NCI-H526 (cell line): ENCODE data around the gene CLTB.

ENCODE experiments used
- DNase-seq, 2 experiments: peaks; one replicate each; lab custom pipeline; 2025; lab: John Stamatoyannopoulos, UW

CLTB gene

DNA sequence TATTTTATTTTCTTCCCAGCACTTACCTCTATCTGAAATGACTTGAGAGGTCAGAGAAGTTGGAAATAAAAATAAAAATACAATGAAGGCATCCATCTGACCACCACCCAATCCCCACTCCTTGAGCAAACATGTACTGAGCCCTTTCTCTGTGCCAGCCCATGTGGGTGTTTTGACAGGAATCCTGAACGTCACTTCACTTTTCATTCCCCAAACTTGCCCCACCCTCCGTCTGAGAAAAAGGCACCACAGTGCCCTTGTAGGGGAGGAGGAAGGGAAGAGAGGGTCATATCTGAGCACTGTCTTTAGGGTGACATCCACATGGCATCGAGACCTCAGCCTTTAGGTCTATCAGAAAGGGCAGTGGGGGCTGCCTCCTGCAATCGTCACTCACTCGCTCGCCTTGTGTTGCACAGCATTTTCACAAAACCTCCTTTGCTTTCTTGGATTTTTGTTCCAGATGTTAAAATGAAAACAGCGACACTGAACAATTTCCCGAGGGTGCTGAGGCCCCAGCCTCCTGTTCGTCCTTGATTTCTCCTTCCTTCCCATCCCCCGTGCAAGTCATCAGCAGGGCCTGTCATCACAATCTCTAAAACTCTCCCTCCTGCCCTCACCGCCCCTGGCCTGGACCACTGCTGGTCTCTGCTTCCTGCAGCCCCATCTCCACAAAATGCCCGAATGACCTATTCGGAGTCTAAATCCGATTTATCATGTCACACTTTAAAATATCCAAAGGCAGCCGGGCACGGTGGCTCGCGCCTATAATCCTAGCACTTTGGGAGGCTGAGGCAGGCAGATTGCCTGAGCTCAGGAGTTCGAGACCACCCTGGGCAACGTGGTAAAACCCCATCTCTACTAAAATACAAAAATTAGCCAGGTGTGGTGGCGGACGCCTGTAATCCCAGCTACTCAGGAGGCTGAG, 14.8 kb downstream of the CLTB start:
- no peak for DNase-seq

DNA sequence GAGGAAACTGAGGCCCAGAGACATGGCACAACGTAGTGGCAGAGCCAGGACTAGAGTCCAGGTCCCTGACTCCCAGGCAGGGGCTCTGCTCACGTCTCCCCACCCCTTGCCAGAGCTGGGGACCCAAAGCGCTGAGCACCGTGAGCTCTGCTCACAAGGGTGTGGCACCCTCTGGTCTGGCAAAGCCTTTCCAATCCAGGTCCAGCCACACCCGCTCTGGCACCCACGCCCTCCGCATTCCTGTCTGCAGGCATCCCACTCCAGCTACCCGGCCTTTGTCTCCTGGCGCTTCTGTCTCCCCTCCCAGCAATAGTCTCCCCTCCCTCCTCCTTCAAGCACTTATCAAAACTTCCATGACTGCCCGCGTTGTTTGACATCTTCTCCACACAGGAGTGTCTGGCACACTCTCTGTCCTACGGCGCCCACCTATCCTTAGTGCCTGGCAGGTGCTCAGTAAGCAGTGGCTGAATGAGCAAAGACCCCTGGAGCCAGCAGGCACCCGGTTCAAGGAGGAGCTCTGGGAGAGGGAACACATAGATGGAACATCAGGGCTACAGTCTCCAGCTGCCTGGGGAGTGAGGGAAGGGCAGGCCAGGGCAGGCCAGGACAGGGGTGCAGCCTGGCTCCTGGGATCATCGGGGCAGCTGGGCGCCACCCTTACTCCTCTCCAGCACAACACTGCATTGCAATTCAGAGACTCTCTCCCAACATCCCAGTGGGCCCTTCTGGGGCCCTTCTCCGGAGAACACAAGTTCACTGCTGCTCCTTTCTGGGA, 15.8 kb downstream of the CLTB start:
- DNase-seq: no peak

DNA sequence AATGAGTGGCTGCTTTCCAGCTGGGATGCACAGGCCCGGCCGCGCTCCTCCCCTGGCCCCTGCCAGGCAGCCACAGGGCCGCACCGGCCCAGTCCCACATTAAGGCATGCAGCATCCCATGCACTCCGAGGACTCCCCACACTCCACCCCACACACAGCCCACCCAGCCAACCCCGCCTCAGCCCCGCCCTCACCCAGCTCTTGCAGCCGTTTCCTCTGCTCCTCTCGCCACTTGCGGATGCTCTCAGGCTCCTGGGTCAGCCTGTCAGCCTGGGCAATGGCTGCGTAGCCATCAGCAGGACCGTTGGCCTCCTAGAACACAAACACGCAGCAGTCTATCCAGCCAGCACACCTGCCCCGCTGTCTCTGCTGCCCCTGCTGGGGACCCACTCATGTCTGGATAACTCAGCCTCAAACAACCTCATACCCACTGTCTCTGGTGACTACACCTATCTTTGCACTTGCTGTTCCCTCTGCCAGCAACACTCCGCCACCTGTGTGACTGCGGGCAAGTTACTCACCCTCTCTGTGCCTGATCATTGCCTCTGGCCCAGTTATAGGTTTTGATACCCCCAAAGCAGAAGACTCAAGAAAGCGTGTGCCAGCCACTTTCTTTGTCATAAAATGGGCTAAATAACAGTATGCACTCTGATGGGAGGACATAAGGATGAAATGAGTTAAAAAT, 18.5 kb downstream of the CLTB start:
- no peak for DNase-seq

- DNase-seq: no peak
Observed at GRCh38 chr5:176396330-176396729, 20.0 kb downstream of the CLTB start.

- DNase-seq: no peak
Observed at GRCh38 chr5:176394881-176395675, 21.3 kb downstream of the CLTB start.

DNA sequence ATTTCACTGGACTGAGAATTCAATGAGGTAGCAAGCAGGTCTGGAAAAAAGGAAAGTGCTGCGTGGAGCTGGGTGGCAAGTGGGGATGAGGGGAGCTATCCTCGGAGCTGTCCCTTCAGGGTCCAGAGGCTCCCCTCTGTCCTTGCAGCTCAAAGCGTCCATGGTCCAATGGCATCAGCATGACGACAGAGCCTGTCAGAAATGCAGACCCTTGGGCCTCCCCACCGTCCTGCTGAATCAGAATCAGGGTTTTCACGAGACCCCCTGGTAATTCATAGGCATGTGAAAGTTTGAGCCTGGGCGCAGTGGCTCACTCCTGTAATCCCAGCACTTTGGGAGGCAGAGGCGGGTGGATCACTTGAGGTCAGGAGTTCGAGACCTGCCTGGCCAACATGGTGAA, 22.2 kb downstream of the CLTB start:
- no peak for DNase-seq

DNA sequence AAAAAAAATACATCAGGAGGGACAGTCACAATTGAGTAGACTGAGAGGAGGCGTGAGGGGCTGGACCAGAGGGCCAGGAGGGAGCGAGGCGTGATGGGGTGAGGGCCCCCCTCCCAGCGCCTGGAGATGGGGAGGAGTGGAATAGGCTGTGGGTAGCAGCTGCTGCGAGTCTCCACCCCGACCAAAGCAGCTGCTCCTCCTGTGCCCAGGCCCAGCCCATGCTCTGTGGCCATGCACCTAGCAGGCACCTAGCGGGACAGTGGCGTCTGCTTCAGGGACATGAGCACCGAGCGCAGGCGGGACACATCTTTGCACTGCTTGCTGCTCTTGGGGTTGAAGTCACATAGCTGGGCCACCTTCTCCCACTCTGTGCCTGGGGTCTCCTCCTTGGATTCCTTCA, 23.8 kb downstream of the CLTB start:
- no peak for DNase-seq

DNA sequence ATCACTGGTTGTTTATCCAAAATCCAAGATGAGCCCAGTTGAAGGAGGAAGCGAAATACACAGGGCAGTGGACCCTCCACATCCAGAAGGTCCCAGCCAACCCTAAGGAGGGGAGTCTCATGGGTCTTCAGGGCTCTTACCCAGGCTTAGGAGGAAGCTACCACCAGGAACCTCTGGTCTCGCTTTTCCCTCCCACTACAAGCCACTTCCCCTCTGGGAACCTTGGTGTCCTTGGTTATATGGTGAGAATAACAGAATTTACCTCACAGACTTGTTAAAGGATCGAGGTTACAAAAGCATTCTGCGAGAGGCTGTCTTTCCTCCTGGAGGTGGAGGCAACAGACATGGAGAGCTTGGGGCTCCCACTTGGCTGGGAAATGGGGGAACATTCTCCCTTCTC, 24.3 kb downstream of the CLTB start:
- DNase-seq: no peak

GRCh38 chr5:176391479-176391878, 24.9 kb downstream of the CLTB start:
- DNase-seq: no peak

GRCh38 chr5:176389135-176390123, 26.9 kb downstream of the CLTB start:
- DNase-seq: peak in 1 of 2 experiments; percentile 53

GRCh38 chr5:176388444-176389134, 27.8 kb downstream of the CLTB start, which contains the start of the genes HIGD2A and NOP16:
TSS of gene HIGD2A (plus strand) at chr5:176388751. CDS start at chr5:176388820, 69 bp downstream.
TSS of gene NOP16 (minus strand) at chr5:176388598. CDS start at chr5:176388539, 59 bp downstream.
- DNase-seq: peak; percentile 95 to 98

GRCh38 chr5:176388003-176388443, 28.3 kb downstream of the CLTB start:
- peak in 1 of 2 experiments; percentile 8 for DNase-seq

- no peak for DNase-seq
Observed at GRCh38 chr5:176387384-176387925, 28.9 kb downstream of the CLTB start.

GRCh38 chr5:176386491-176386890, 29.8 kb downstream of the CLTB start:
- no peak for DNase-seq

- DNase-seq: no peak
Observed at GRCh38 chr5:176384991-176385390, 31.3 kb downstream of the CLTB start.

GRCh38 chr5:176384366-176384930, 31.9 kb downstream of the CLTB start:
- no peak for DNase-seq

DNA sequence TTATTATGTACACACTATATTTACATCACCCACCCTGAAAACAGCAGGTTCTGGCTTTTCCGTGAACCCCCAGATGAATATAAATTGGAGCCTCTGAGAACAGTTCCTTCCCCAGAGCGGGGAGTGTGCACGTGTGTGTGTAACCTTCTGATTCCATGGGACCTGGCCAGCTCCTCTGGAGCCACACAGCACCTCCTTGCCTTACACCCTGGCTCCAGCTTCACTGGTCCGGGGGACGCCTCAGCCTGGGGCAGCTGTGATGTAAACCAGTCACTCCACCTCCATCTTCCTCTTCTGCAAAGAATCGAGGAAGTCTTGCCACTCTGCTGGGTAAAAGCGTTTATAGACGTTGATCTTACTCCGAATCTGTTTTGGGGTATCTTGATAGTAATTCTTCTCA, 32.4 kb downstream of the CLTB start:
- DNase-seq: no peak

- DNase-seq: no peak
Observed at GRCh38 chr5:176383248-176383905, 33.0 kb downstream of the CLTB start.
